ENCODE data around the gene PLCD1. TPM values are rescaled to one million over a fixed set of nuclear protein-coding genes. Genes with fewer than 3 reads are reported as not detected.

PLCD1 gene
- total RNA-seq, 4 donors from 2014 or later: 43.8 to 48.6 (median 48.0) TPM

DNA sequence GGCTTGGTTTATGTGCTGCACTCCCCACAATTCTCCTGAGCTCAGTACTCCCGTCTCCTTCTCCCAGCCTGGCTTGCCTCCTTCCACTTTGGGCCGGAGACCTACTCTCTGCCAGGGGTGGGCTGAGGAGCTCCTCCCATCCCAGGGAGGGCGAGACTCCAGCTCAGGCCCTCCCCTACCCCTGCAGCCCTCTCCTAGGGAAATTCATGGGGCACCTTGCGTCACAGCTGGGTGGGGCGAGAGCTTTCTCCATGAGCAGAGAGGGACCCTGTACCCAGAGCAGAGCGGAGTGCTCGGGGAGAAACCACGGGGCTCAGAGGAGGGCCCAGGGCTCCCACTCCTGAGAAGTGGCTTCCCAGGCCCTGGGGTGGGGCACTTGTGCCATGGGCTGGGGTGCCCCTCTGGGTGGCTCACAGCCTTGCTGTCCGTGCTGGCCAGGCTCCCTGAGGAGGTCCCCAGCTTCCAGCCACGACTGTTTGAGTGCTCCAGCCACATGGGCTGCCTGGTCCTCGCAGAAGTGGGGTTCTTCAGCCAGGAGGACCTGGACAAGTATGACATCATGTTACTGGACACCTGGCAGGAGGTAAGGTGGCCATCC is 25.5 kb downstream of the PLCD1 start:
- no peak for DNase-seq (ENCODE audit: low spot score in 2 of 2)
- Histone ChIP-seq H3K4me3 (no peak overlapping the region), H3K27ac (peak overlapping the region; percentile 68 to 87 (median 74)), H3K9me3 (no peaks in the 10 kb centered on the region), H3K27me3 (no peaks in the 10 kb centered on the region), H3K4me1 (peaks cover 0 to 43% (median 34%) of the 10 kb centered on the region in 4 donors), H3K36me3 (peaks cover 0 to 55% (median 0%) of the 10 kb centered on the region in 3 donors)
- TF ChIP-seq POLR2A (IDR thresholded peaks at IDR 0.05): no peak
- no peak for TF ChIP-seq EP300 (IDR thresholded peaks at IDR 0.05)
- TF ChIP-seq, protein P1, sequence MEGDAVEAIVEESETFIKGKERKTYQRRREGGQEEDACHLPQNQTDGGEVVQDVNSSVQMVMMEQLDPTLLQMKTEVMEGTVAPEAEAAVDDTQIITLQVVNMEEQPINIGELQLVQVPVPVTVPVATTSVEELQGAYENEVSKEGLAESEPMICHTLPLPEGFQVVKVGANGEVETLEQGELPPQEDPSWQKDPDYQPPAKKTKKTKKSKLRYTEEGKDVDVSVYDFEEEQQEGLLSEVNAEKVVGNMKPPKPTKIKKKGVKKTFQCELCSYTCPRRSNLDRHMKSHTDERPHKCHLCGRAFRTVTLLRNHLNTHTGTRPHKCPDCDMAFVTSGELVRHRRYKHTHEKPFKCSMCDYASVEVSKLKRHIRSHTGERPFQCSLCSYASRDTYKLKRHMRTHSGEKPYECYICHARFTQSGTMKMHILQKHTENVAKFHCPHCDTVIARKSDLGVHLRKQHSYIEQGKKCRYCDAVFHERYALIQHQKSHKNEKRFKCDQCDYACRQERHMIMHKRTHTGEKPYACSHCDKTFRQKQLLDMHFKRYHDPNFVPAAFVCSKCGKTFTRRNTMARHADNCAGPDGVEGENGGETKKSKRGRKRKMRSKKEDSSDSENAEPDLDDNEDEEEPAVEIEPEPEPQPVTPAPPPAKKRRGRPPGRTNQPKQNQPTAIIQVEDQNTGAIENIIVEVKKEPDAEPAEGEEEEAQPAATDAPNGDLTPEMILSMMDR (IDR thresholded peaks at IDR 0.05): no peak
- WGBS, 2 donors: 64 to 71% methylated on average over 8 to 11 of the region's 11 CpGs

DNA sequence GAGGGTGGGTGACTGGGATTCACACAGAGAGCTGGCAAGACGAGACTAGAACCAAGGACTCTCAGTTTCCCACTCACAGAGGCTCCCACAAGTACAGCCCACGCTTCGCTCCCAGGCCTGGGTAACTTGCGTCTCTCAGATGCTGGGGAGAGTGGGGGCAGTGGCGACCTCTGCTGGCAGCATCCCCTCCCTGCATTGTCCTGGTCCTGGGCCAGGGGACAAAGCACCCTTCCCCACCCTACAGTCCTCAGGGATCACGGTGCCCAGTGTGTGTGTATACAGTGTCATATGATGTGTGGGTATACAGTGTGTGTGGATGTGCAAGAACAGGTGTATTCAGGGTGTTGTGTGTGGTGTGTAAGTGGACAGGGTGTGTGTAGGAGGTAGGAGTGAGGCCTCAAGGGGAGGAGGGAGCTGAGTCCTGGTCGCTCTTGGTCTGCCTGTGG is 26.0 kb downstream of the PLCD1 start:
- no peaks in the 10 kb centered on the region for H3K27me3 ChIP-seq
- H3K4me3 ChIP-seq: no peak overlapping the region
- peak; percentile 56 to 66 for DNase-seq (ENCODE audit: low spot score in 2 of 2)
- peak overlapping the region; percentile 68 to 87 (median 74) for H3K27ac ChIP-seq
- TF ChIP-seq POLR2A (IDR thresholded peaks at IDR 0.05): no peak
- TF ChIP-seq, protein P1 (IDR thresholded peaks at IDR 0.05): peak; percentile 76 to 92 (median 84)
- peak in 1 of 2 donors; percentile 20 for TF ChIP-seq EP300 (IDR thresholded peaks at IDR 0.05)
- 15 to 26% methylated on average over 7 of the region's 7 CpGs for WGBS, 2 donors
- no peaks in the 10 kb centered on the region for H3K9me3 ChIP-seq
- peaks cover 0 to 49% (median 0%) of the 10 kb centered on the region in 3 donors for H3K36me3 ChIP-seq
- H3K4me1 ChIP-seq: peaks cover 0 to 47% (median 37%) of the 10 kb centered on the region in 4 donors

DNA sequence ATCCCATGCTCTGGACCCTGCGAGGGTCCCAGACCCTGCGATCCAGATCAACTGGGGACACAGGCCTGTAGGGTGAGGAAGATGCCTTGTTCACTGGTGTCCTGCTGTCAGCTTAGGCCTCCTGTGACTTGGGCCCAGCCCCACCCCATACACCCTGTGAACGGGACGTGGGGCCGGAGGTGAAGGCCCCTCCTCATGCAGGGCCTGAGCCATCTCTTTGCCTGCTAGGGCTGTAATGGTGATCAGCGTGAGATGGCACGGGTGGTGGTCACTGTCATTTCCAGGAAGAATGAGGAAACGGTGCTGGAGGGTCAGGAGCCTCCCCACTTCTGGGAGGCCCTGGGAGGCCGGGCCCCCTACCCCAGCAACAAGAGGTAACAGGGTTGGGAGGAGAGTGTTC is 26.5 kb downstream of the PLCD1 start:
- H3K27me3 ChIP-seq: no peaks in the 10 kb centered on the region
- H3K9me3 ChIP-seq: no peaks in the 10 kb centered on the region
- no peak for DNase-seq (ENCODE audit: low spot score in 2 of 2)
- peaks cover 0 to 51% (median 41%) of the 10 kb centered on the region in 4 donors for H3K4me1 ChIP-seq
- peaks cover 0 to 45% (median 0%) of the 10 kb centered on the region in 3 donors for H3K36me3 ChIP-seq
- 67 to 78% methylated on average over 6 to 9 of the region's 9 CpGs for WGBS, 2 donors
- TF ChIP-seq POLR2A (IDR thresholded peaks at IDR 0.05): no peak
- TF ChIP-seq, protein P1 (IDR thresholded peaks at IDR 0.05): no peak
- no peak for TF ChIP-seq EP300 (IDR thresholded peaks at IDR 0.05)
- H3K27ac ChIP-seq: peak overlapping the region; percentile 68 to 87 (median 74)
- H3K4me3 ChIP-seq: no peak overlapping the region

DNA sequence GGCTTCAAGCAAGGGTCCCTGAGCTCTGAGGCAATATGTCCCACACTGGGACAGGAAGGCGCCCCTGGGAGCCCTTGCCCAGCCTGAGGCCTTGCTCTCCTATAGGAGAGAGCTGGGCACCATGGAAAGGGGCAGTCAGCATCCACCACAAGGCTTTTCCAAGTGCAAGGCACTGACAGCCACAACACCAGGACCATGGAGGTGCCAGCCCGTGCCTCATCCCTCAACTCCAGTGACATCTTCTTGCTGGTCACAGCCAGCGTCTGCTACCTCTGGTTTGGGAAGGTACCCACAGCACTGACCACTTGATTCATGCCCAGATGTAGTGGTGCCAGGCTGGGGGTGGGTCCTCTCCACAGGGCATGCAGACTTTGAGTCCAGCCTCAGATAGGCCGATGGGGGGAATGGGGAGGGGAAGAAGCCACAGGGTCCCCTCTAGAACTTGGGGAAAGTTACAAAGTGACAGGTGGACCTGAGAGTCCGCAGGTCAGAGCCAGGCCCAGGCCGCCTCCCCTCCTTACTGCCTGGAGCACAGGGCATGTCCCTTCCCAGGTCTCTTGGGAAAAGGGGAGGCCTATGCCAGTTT is 27.1 kb downstream of the PLCD1 start:
- Histone ChIP-seq H3K36me3 (peaks cover 0 to 39% (median 0%) of the 10 kb centered on the region in 3 donors), H3K4me1 (peaks cover 0 to 57% (median 44%) of the 10 kb centered on the region in 4 donors), H3K27ac (peak overlapping the region; percentile 68 to 87 (median 74)), H3K27me3 (no peaks in the 10 kb centered on the region), H3K9me3 (no peaks in the 10 kb centered on the region), H3K4me3 (no peak overlapping the region)
- TF ChIP-seq EP300 (IDR thresholded peaks at IDR 0.05) (no peak), POLR2A (IDR thresholded peaks at IDR 0.05) (no peak)
- TF ChIP-seq, protein P1 (IDR thresholded peaks at IDR 0.05): no peak
- DNase-seq (ENCODE audit: low spot score in 2 of 2): no peak
- 92 to 93% methylated on average over 5 to 6 of the region's 6 CpGs for WGBS, 2 donors

DNA sequence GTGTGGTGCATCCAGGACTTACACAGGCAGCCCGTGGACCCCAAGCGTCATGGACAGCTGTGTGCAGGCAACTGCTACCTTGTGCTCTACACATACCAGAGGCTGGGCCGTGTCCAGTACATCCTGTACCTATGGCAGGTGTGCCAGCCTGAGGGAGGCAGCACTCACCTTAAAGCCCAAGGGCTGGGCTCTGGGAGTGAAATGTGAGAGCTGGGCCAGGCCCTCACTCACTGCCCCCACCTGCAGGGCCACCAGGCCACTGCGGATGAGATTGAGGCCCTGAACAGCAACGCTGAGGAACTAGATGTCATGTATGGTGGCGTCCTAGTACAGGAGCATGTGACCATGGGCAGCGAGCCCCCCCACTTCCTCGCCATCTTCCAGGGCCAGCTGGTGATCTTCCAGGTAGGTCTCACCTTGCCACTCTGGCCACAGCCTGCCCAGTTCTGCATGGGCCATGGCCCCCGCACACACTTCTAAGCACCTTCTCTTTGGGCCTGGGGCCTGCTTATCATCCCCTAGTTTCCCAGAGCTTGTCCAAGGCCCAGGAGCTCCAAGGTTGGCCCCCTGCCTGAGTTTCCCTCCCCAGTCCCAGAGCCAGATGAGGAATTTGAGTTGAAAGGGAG is 27.9 kb downstream of the PLCD1 start:
- 88 to 91% methylated on average over 9 of the region's 9 CpGs for WGBS, 2 donors
- no peak for DNase-seq (ENCODE audit: low spot score in 2 of 2)
- Histone ChIP-seq H3K4me3 (no peak overlapping the region), H3K36me3 (peaks cover 0 to 31% (median 0%) of the 10 kb centered on the region in 3 donors), H3K4me1 (peaks cover 0 to 65% (median 48%) of the 10 kb centered on the region in 4 donors), H3K27me3 (no peaks in the 10 kb centered on the region), H3K9me3 (no peaks in the 10 kb centered on the region), H3K27ac (peak overlapping the region in 1 of 4 donors; percentile 77)
- TF ChIP-seq, protein P1 (IDR thresholded peaks at IDR 0.05): no peak
- TF ChIP-seq POLR2A (IDR thresholded peaks at IDR 0.05) (no peak), EP300 (IDR thresholded peaks at IDR 0.05) (no peak)
